ENCODE results near the gene MKKS.

DNA sequence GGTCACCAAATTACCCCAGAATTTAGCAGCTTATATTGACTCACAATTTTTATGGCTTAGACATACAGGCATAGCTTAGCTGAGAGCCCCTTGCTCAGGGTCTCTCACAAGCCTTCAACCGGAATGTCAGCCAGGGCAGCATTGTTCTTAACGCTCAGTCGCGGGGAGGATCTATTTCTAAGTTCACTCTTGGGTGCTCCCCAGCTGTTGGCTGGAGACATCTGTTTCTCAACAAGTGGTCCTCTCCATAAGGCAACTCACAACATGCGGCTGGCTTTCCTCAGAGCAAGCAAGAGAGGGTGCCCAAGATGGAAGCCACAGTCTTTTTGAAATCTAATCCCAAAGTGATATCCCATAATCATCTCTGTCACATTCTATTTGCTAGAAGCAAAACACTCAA lies 47.7 kb upstream of the MKKS start:
- no peak for TF ChIP-seq CTCF (IDR thresholded peaks at IDR 0.05)
- TF ChIP-seq EZH2 (IDR thresholded peaks at IDR 0.05; ENCODE audit: borderline replicate concordance, insufficient read depth, low read depth, low read length, poor library complexity, severe bottlenecking): no peak
